ENCODE data around the gene MAMDC4.

DNA sequence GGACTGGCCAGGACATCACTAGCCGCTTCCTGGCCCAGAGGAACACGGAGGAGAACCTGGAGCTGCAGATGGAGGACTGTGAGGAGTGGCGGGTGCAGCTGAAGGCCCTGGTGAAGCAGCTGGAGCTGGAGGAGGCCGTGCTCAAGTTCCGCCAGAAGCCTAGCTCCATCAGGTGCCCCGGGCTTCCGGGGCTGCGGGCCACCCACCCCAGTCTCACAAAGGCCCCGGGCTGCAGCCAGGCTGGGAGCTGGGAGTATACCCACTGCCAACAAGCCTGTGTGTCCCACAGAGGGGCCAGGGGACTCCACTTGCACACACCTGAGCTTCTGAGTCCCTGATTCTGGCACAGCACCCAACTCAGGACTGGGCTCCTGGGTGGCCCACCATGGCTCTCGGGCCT lies 46.1 kb upstream of the MAMDC4 start:
- TF ChIP-seq, protein P1, sequence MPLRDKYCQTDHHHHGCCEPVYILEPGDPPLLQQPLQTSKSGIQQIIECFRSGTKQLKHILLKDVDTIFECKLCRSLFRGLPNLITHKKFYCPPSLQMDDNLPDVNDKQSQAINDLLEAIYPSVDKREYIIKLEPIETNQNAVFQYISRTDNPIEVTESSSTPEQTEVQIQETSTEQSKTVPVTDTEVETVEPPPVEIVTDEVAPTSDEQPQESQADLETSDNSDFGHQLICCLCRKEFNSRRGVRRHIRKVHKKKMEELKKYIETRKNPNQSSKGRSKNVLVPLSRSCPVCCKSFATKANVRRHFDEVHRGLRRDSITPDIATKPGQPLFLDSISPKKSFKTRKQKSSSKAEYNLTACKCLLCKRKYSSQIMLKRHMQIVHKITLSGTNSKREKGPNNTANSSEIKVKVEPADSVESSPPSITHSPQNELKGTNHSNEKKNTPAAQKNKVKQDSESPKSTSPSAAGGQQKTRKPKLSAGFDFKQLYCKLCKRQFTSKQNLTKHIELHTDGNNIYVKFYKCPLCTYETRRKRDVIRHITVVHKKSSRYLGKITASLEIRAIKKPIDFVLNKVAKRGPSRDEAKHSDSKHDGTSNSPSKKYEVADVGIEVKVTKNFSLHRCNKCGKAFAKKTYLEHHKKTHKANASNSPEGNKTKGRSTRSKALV (CRISPR knock-in tag; IDR thresholded peaks at IDR 0.05) = no peak
- TF ChIP-seq EZH2 (conservative IDR thresholded peaks at IDR 0.05; ENCODE audit: low read depth, low read length) (no peak), YY1 (IDR thresholded peaks at IDR 0.05; ENCODE audit: insufficient read depth, insufficient replicate concordance, low read depth, low read length) (no peak)
